Lung (tissue), 12 donors: Measurements from ENCODE around the gene DNASE2. TPM values are rescaled to one million over a fixed set of nuclear protein-coding genes. Genes with fewer than 3 reads are reported as not detected.
A peak's percentile ranks its signal among the peaks of the same experiment; 100 is the strongest.
"Not testable (repeated sequence)": the region's sequence is repeated elsewhere in the genome, so short reads cannot be mapped to it uniquely, and the experiment has no call there.

ENCODE experiments used
- ATAC-seq: fragments of 200-7000 bp; cut with Tn5 transposase; one replicate; pipeline ENCODE4 v1.9.1; 2020; ENCODE audit warnings: moderate number of reproducible peaks; ENCODE audit not compliant: insufficient read depth, low FRiP score
- DNase-seq, 3 donors: peaks; one replicate each; pipeline ENCODE4 v3.0.0-alpha.2; 2013 to 2017
- H3K27ac ChIP-seq, 2 donors: one replicate each; pipeline ENCODE4 v1.5.1; 2013; ENCODE audit warnings: mild to moderate bottlenecking in 2 of 2, moderate library complexity in 2 of 2, control low read depth in 1 of 2, inconsistent platforms in 1 of 2, low read depth in 1 of 2, low read length in 1 of 2
- H3K27me3 ChIP-seq, 3 donors: one replicate each; pipeline ENCODE4 v1.5.1; 2013; ENCODE audit warnings: low read length in 2 of 3; ENCODE audit not compliant: control insufficient read depth in 3 of 3, insufficient read depth in 3 of 3
- H3K36me3 ChIP-seq, 4 donors: one replicate each; pipeline ENCODE4 v1.5.1; 2013; ENCODE audit warnings: low read length in 4 of 4, mild to moderate bottlenecking in 1 of 4, moderate library complexity in 1 of 4; ENCODE audit not compliant: control insufficient read depth in 4 of 4, insufficient read depth in 4 of 4
- H3K4me1 ChIP-seq, 5 donors: one replicate each; pipeline ENCODE4 v1.5.1; 2013; ENCODE audit warnings: low read length in 5 of 5, mild to moderate bottlenecking in 2 of 5, moderate library complexity in 1 of 5; ENCODE audit not compliant: control insufficient read depth in 5 of 5, insufficient read depth in 5 of 5
- H3K4me3 ChIP-seq: one replicate; pipeline ENCODE4 v1.5.1; 2013; ENCODE audit warnings: mild to moderate bottlenecking, control low read depth, moderate library complexity
- H3K9ac ChIP-seq, 2 donors: one replicate each; pipeline ENCODE4 v1.5.1; 2013; ENCODE audit warnings: low read length in 2 of 2, control low read depth in 1 of 2; ENCODE audit not compliant: insufficient read depth in 1 of 2
- H3K9me3 ChIP-seq, 4 donors: one replicate each; pipeline ENCODE4 v1.5.1; 2013; ENCODE audit warnings: low read length in 3 of 4, mild to moderate bottlenecking in 1 of 4, moderate library complexity in 1 of 4; ENCODE audit not compliant: control insufficient read depth in 4 of 4, insufficient read depth in 3 of 4
- CTCF ChIP-seq: IDR thresholded peaks from 2 replicates; pipeline ENCODE4 v1.5.1; 2012; ENCODE audit warnings: mild to moderate bottlenecking; ENCODE audit errors: control extremely low read depth, extremely low read depth
- WGBS, 2 donors: extraction: QIAGEN DNeasy Blood & Tissue Kit; methylation state at CpG; one replicate each; pipeline ENCODE4 v1.1.7; 2013; 5-methylcytosine and 5-hydroxymethylcytosine counted together
- polyA plus RNA-seq, 2 donors: library from polyadenylated mRNA; stranded (reverse); fragments of 200-250 nt; gene quantifications; one replicate each; pipeline ENCODE4 v1.2.1, GENCODE V29; 2013
- total RNA-seq, 2 donors: library from RNA; depleted of rRNA in 1 of 2; stranded (reverse); fragments of >200 nt in 1 of 2; gene quantifications; one replicate each; pipeline ENCODE4 v1.2.1, GENCODE V29; 2014 to 2021
- donor health status: control.
- donor health status: control.
- donor health status: Bipolar disorder and iron deficiency.
- donor health status: healthy.
- donor health status: DM: yes; HTN: yes; CAD: no.

DNASE2 gene
- total and polyA plus RNA-seq, 4 donors, result 31.2 to 72.3 (median 50.1) TPM

- ATAC-seq (no peak), DNase-seq (no peak)
- no peak for TF ChIP-seq CTCF
- Histone ChIP-seq H3K36me3 (no peaks in the 10 kb centered on the region), H3K9me3 (peaks cover 0 to 2% (median 0%) of the 10 kb centered on the region in 4 donors), H3K4me1 (no peaks in the 10 kb centered on the region), H3K27ac (no peak overlapping the region), H3K4me3 (no peak overlapping the region), H3K27me3 (no peaks in the 10 kb centered on the region), H3K9ac (no peak overlapping the region)
- WGBS, 2 donors, result 67 to 83% methylated on average over 1 of the region's 1 CpG
Observed at GRCh38 chr19:12856653-12857052, 24.6 kb downstream of the DNASE2 start.

- H3K9ac ChIP-seq, result no peak overlapping the region
- H3K36me3 ChIP-seq, result no peaks in the 10 kb centered on the region
- peaks cover 0 to 3% (median 0%) of the 10 kb centered on the region in 4 donors for H3K9me3 ChIP-seq
- peak; percentile 83 to 88 (median 85) for DNase-seq
- no peak overlapping the region for H3K4me3 ChIP-seq
- peaks cover 0 to 5% (median 0%) of the 10 kb centered on the region in 5 donors for H3K4me1 ChIP-seq
- TF ChIP-seq CTCF, result peak; percentile 98
- no peak overlapping the region for H3K27ac ChIP-seq
- peaks cover 0 to 6% (median 5%) of the 10 kb centered on the region in 3 donors for H3K27me3 ChIP-seq
- 10 to 11% methylated on average over 68 to 69 of the region's 69 CpGs for WGBS, 2 donors
- ATAC-seq, result peak; percentile 95
Observed at GRCh38 chr19:12847159-12848139, 33.8 kb downstream of the DNASE2 start.

GRCh38 chr19:12846613-12847012 is 34.6 kb downstream of the DNASE2 start:
- DNase-seq, ATAC-seq, H3K9me3 ChIP-seq, H3K9ac ChIP-seq, H3K27ac ChIP-seq, H3K4me3 ChIP-seq, H3K36me3 ChIP-seq, H3K4me1 ChIP-seq: not testable (repeated sequence)
- 79 to 86% methylated on average over 7 of the region's 7 CpGs for WGBS, 2 donors
- peaks cover 0 to 13% (median 7%) of the 10 kb centered on the region in 3 donors for H3K27me3 ChIP-seq

- DNase-seq, result no peak
- H3K9me3 ChIP-seq, result peaks cover 0 to 3% (median 0%) of the 10 kb centered on the region in 4 donors
- no peak overlapping the region for H3K4me3 ChIP-seq
- H3K4me1 ChIP-seq, result peaks cover 0 to 5% (median 0%) of the 10 kb centered on the region in 5 donors
- ATAC-seq, result no peak
- H3K27me3 ChIP-seq, result peaks cover 0 to 33% (median 23%) of the 10 kb centered on the region in 3 donors
- WGBS, 2 donors, result 83 to 92% methylated on average over 3 of the region's 3 CpGs
- no peak overlapping the region for H3K9ac ChIP-seq
- TF ChIP-seq CTCF, result no peak
- no peak overlapping the region for H3K27ac ChIP-seq
- no peaks in the 10 kb centered on the region for H3K36me3 ChIP-seq
Observed at GRCh38 chr19:12843999-12844732, 37.1 kb downstream of the DNASE2 start.
